Mucosa of rectum (tissue), 2 donors: ENCODE results near the gene MPHOSPH9.
A peak's percentile ranks its signal among the peaks of the same experiment; 100 is the strongest.

ENCODE experiments used
- H3K27ac ChIP-seq, 2 donors: one replicate each; pipeline ENCODE4 v1.7.0; 2013; ENCODE audit warnings: inconsistent platforms in 2 of 2, low read depth in 2 of 2, low read length in 2 of 2
- H3K27me3 ChIP-seq, 2 donors: one replicate each; pipeline ENCODE4 v1.7.0; 2013; ENCODE audit warnings: low read length in 2 of 2; ENCODE audit not compliant: control insufficient read depth in 2 of 2, insufficient read depth in 2 of 2
- H3K36me3 ChIP-seq, 2 donors: one replicate each; pipeline ENCODE4 v1.7.0; 2013; ENCODE audit warnings: low read length in 2 of 2; ENCODE audit not compliant: control insufficient read depth in 2 of 2, insufficient read depth in 2 of 2
- H3K4me1 ChIP-seq, 2 donors: one replicate each; pipeline ENCODE4 v1.7.0; 2013; ENCODE audit warnings: low read length in 2 of 2, mild to moderate bottlenecking in 1 of 2; ENCODE audit not compliant: control insufficient read depth in 2 of 2, insufficient read depth in 2 of 2
- H3K4me3 ChIP-seq, 2 donors: one replicate each; pipeline ENCODE4 v1.7.0; 2013; ENCODE audit warnings: low read length in 2 of 2
- H3K9ac ChIP-seq, 2 donors: one replicate each; pipeline ENCODE4 v1.7.0; 2013; ENCODE audit warnings: low read length in 2 of 2, low read depth in 1 of 2, mild to moderate bottlenecking in 1 of 2
- H3K9me3 ChIP-seq, 2 donors: one replicate each; pipeline ENCODE4 v1.7.0; 2013; ENCODE audit warnings: low read length in 2 of 2; ENCODE audit not compliant: control insufficient read depth in 2 of 2
- donor health status: healthy.
- donor health status: Normal muscosa, but diverticular disease.

Gene MPHOSPH9

GRCh38 chr12:123106640-123107359 lies 126.1 kb downstream of the MPHOSPH9 start:
- peaks cover 6 to 7% of the 10 kb centered on the region in 2 donors for H3K36me3 ChIP-seq
- H3K27me3 ChIP-seq = no peaks in the 10 kb centered on the region
- no peaks in the 10 kb centered on the region for H3K9me3 ChIP-seq
- peak overlapping the region in 1 of 2 donors; percentile 62 for H3K27ac ChIP-seq
- H3K4me1 ChIP-seq = peaks cover 0 to 6% of the 10 kb centered on the region in 2 donors
- H3K4me3 ChIP-seq = no peak overlapping the region
- H3K9ac ChIP-seq = no peak overlapping the region

- Histone ChIP-seq H3K36me3 (peaks cover 6 to 7% of the 10 kb centered on the region in 2 donors), H3K9me3 (no peaks in the 10 kb centered on the region), H3K27ac (no peak overlapping the region), H3K27me3 (no peaks in the 10 kb centered on the region), H3K4me1 (peaks cover 0 to 6% of the 10 kb centered on the region in 2 donors), H3K4me3 (no peak overlapping the region), H3K9ac (no peak overlapping the region)
These were observed 127.6 kb downstream of the MPHOSPH9 start for GRCh38 chr12:123105211-123105826.

- no peak overlapping the region for H3K4me3 ChIP-seq
- H3K27ac ChIP-seq = no peak overlapping the region
- no peak overlapping the region for H3K9ac ChIP-seq
- H3K27me3 ChIP-seq = no peaks in the 10 kb centered on the region
- H3K9me3 ChIP-seq = no peaks in the 10 kb centered on the region
- peaks cover 6 to 7% of the 10 kb centered on the region in 2 donors for H3K36me3 ChIP-seq
- peaks cover 0 to 6% of the 10 kb centered on the region in 2 donors for H3K4me1 ChIP-seq
These were observed 128.1 kb downstream of the MPHOSPH9 start for GRCh38 chr12:123104809-123105208.
